GM21390 (cell line): ENCODE results near the gene PHLDB1.

Experiments
- ATAC-seq: cut with Tn5 transposase; IDR thresholded peaks from one replicate; pipeline ENCODE4 v1.9.1; 2021; ENCODE audit not compliant: unreplicated experiment

PHLDB1 gene

GRCh38 chr11:118638726-118639125 is 31.3 kb downstream of the PHLDB1 start:
- ATAC-seq: no peak

GRCh38 chr11:118639899-118640298 is 32.5 kb downstream of the PHLDB1 start:
- ATAC-seq: no peak

- ATAC-seq: no peak
Measured at GRCh38 chr11:118640332-118641154, 33.1 kb downstream of the PHLDB1 start.

- ATAC-seq: no peak
Measured at GRCh38 chr11:118641397-118642019, 34.1 kb downstream of the PHLDB1 start.

- ATAC-seq: no peak
Measured at GRCh38 chr11:118643142-118643994, 36.0 kb downstream of the PHLDB1 start.

- no peak for ATAC-seq
Measured at GRCh38 chr11:118643995-118644345, 36.6 kb downstream of the PHLDB1 start.

- no peak for ATAC-seq
Measured at GRCh38 chr11:118644496-118644895, 37.1 kb downstream of the PHLDB1 start.

GRCh38 chr11:118645066-118645715 is 37.8 kb downstream of the PHLDB1 start:
- no peak for ATAC-seq

- no peak for ATAC-seq
Measured at GRCh38 chr11:118646393-118646792, 39.0 kb downstream of the PHLDB1 start.

GRCh38 chr11:118648291-118648690 is 40.9 kb downstream of the PHLDB1 start:
- ATAC-seq: no peak

- ATAC-seq: no peak
Measured at GRCh38 chr11:118649941-118650340, 42.5 kb downstream of the PHLDB1 start.

GRCh38 chr11:118650366-118650765 is 43.0 kb downstream of the PHLDB1 start:
- no peak for ATAC-seq

GRCh38 chr11:118651820-118652219 is 44.4 kb downstream of the PHLDB1 start:
- no peak for ATAC-seq

- ATAC-seq: no peak
Measured at GRCh38 chr11:118652681-118653181, 45.3 kb downstream of the PHLDB1 start.

- ATAC-seq: no peak
Measured at GRCh38 chr11:118653684-118654390, 46.4 kb downstream of the PHLDB1 start.

GRCh38 chr11:118655486-118656190 is 48.2 kb downstream of the PHLDB1 start:
- ATAC-seq: no peak

- ATAC-seq: no peak
Measured at GRCh38 chr11:118656563-118657165, 49.2 kb downstream of the PHLDB1 start.

GRCh38 chr11:118657238-118657637 is 49.8 kb downstream of the PHLDB1 start:
- ATAC-seq: no peak

- ATAC-seq: no peak
Measured at GRCh38 chr11:118657709-118658428, 50.5 kb downstream of the PHLDB1 start.
